GM12878 (cell line): ENCODE results near the gene KIF11. TPM values are rescaled to one million over a fixed set of nuclear protein-coding genes. Genes with fewer than 3 reads are reported as not detected.

Experiments
- ATAC-seq: fragments of 200-7000 bp; cut with Tn5 transposase; 3 replicates; pipeline ENCODE4 v1.9.1; 2020; ENCODE audit warnings: mild to moderate bottlenecking, moderate library complexity
- BruUV-seq: library from RNA; stranded (reverse); fragments of 400-500 nt; replicated peaks from 2 replicates; lab custom pipeline; 2021; lab: Mats Ljungman, UMichigan
- CTCF ChIA-PET: fragments of 300-600 bp; sonication (Branson Sonifier 250); formaldehyde crosslinking; extraction: SDS; loops from one replicate; lab custom pipeline; 2021; ENCODE audit warnings: inconsistent platforms; lab: Yijun Ruan, JAX
- POLR2A ChIA-PET: fragments of 350-600 bp; formaldehyde crosslinking; extraction: SDS; loops from one replicate; lab custom pipeline; 2021; ENCODE audit warnings: inconsistent platforms; lab: Charles Lee
- RAD21 ChIA-PET: fragments of 300-600 bp; sonication (Branson Sonifier 250); formaldehyde crosslinking; loops from one replicate; lab custom pipeline; 2023; ENCODE audit warnings: antibody characterized with exemption; ENCODE audit not compliant: unreplicated experiment; lab: Charles Lee
- SMC1A ChIA-PET: fragments of 300-600 bp; sonication (Branson Sonifier 250); formaldehyde crosslinking; loops from one replicate; lab custom pipeline; 2023; ENCODE audit not compliant: unreplicated experiment, uncharacterized antibody; lab: Charles Lee
- DNase-seq: peaks from one replicate; pipeline ENCODE4 v3.0.0-alpha.2; 2011; ENCODE audit warnings: low read depth, low spot score
- FAIRE-seq: peaks from 3 replicates; lab custom pipeline; 2011; peaks lifted over from hg19 to GRCh38; lab: Jason Lieb, UNC
- H2AFZ ChIP-seq: 2 replicates; pipeline ENCODE4 v1.6.0; 2011; ENCODE audit warnings: low read depth, low read length, control low read depth; ENCODE audit not compliant: control insufficient read depth
- H3K27ac ChIP-seq: 2 replicates; pipeline ENCODE4 v1.5.1; 2011; ENCODE audit warnings: control low read depth; ENCODE audit not compliant: control insufficient read depth, insufficient read depth
- H3K27me3 ChIP-seq, 2 experiments: replicated peaks in 1 of 2; 2 replicates each; pipeline versions ENCODE4 v1.6.0 to v1.6.1; 2011; ENCODE audit warnings: low read length in 1 of 2; ENCODE audit not compliant: control insufficient read depth in 2 of 2, insufficient read depth in 2 of 2
- H3K36me3 ChIP-seq, 2 experiments: 2 replicates each; pipeline ENCODE4 v1.5.1; 2011; ENCODE audit warnings: low read length in 1 of 2; ENCODE audit not compliant: control insufficient read depth in 2 of 2, insufficient read depth in 2 of 2
- H3K4me1 ChIP-seq: 2 replicates; pipeline ENCODE4 v1.6.1; 2011; ENCODE audit warnings: mild to moderate bottlenecking, low read length, moderate library complexity, mixed read lengths; ENCODE audit not compliant: control insufficient read depth, insufficient read depth
- H3K4me2 ChIP-seq: 2 replicates; pipeline ENCODE4 v1.6.0; 2011; ENCODE audit warnings: control low read depth; ENCODE audit not compliant: control insufficient read depth, insufficient read depth
- H3K4me3 ChIP-seq: fragments of 200-600 bp; sonication (generic); 2 replicates; pipeline ENCODE4 v1.5.1; 2016
- H3K79me2 ChIP-seq: 2 replicates; pipeline ENCODE4 v1.6.0; 2011; ENCODE audit warnings: low read length; ENCODE audit not compliant: control insufficient read depth, insufficient read depth
- H3K9ac ChIP-seq: 2 replicates; pipeline ENCODE4 v1.8.0; 2011; ENCODE audit warnings: low read length, control low read depth, mixed read lengths; ENCODE audit not compliant: control insufficient read depth, insufficient read depth
- H3K9me3 ChIP-seq: replicated peaks from 3 replicates; pipeline ENCODE4 v1.5.1; 2011; ENCODE audit warnings: mild to moderate bottlenecking, low read length; ENCODE audit not compliant: control insufficient read depth, insufficient read depth
- H4K20me1 ChIP-seq: 2 replicates; pipeline ENCODE4 v1.6.0; 2011; ENCODE audit not compliant: control insufficient read depth, insufficient read depth
- DPF2 ChIP-seq: fragments of 450-650 bp; IDR thresholded peaks from 2 replicates; pipeline ENCODE4 v1.6.1; 2017; ENCODE audit warnings: mild to moderate bottlenecking
- ETV6 ChIP-seq, 2 experiments: fragments of 450-650 bp in 1 of 2; IDR thresholded peaks in 1 of 2; conservative IDR thresholded peaks in 1 of 2; 2 replicates each; pipeline ENCODE4 v1.6.1; 2014; ENCODE audit warnings: antibody characterized with exemption in 1 of 2, borderline replicate concordance in 1 of 2, low read depth in 1 of 2, mild to moderate bottlenecking in 1 of 2, moderate library complexity in 1 of 2
- HDAC2 ChIP-seq: fragments of 200-600 bp; sonication (generic); IDR thresholded peaks from 2 replicates; pipeline ENCODE4 v1.6.1; 2017
- NFIC ChIP-seq: IDR thresholded peaks from 2 replicates; pipeline ENCODE4 v1.6.1; 2012; ENCODE audit warnings: low read depth, mild to moderate bottlenecking, inconsistent platforms, low read length, moderate library complexity
- NFXL1 ChIP-seq: fragments of 450-650 bp; IDR thresholded peaks from 2 replicates; pipeline ENCODE4 v1.6.1; 2017; ENCODE audit warnings: antibody characterized with exemption, mild to moderate bottlenecking, borderline replicate concordance
- NR2C2 ChIP-seq: IDR thresholded peaks from 2 replicates; pipeline ENCODE4 v1.6.1; 2011; ENCODE audit warnings: borderline replicate concordance, low read depth; ENCODE audit not compliant: control insufficient read depth, insufficient read length
- POLR2AphosphoS2 ChIP-seq: IDR thresholded peaks from 2 replicates; pipeline ENCODE4 v1.6.1; 2011; ENCODE audit warnings: low read depth, mild to moderate bottlenecking, low read length, improper control_type of control experiment, moderate library complexity
- SMC3 ChIP-seq: IDR thresholded peaks from 2 replicates; pipeline ENCODE4 v1.6.1; 2011; ENCODE audit warnings: low read length, improper control_type of control experiment, borderline replicate concordance
- SP1 ChIP-seq: IDR thresholded peaks from one replicate; pipeline ENCODE4 v1.6.1; 2011; ENCODE audit warnings: low read depth, low read length
- STAT1 ChIP-seq: fragments of 450-650 bp; conservative IDR thresholded peaks from 2 replicates; pipeline ENCODE4 v1.6.1; 2014; ENCODE audit warnings: antibody characterized with exemption, mild to moderate bottlenecking
- ZNF274 ChIP-seq: IDR thresholded peaks from one replicate; pipeline ENCODE4 v1.8.0; 2011; ENCODE audit not compliant: insufficient read length, insufficient read depth
- WGBS: methylation state at CpG from one replicate; pipeline ENCODE4 v1.1.6; 2016; ENCODE audit warnings: low lambda C conversion rate; ENCODE audit not compliant: insufficient replicate concordance, insufficient coverage; ENCODE audit errors: missing lambda C conversion rate; 5-methylcytosine and 5-hydroxymethylcytosine counted together
- in situ Hi-C: fragments of 300-500 bp; cut with MboI; formaldehyde crosslinking; loops from 9 replicates; pipeline ENCODE4 v1.14.3; 2018; ENCODE audit warnings: mixed read lengths
- intact Hi-C: fragments of 100-400 bp; cut with micrococcal nuclease; formaldehyde crosslinking; loops from one replicate; pipeline ENCODE4 v1.14.2; 2022; ENCODE audit not compliant: unreplicated experiment
- polyA plus RNA-seq, 11 experiments: library from polyadenylated mRNA; depleted of rRNA in 4 of 11; unstranded in 6 of 11; stranded (reverse) in 5 of 11; fragments of >200 nt; fragmentation: Nextera tagmentation in 4 of 11; fragmentation: Illumina TruSeq in 1 of 11; extraction: Ambion mirVana in 4 of 11; extraction: Trizol in 1 of 11; gene quantifications; 1 replicate in 1 of 11; 2 replicates in 10 of 11; pipeline versions ENCODE4 v1.2.1 to v1.2.3, GENCODE V29; 2011 to 2016; ENCODE audit warnings: inconsistent platforms in 2 of 11, missing spikeins in 2 of 11, low read depth in 1 of 11
- total RNA-seq, 4 experiments: library from RNA; depleted of rRNA in 3 of 4; stranded (reverse); fragments of >200 nt in 3 of 4; fragmentation: Illumina TruSeq in 1 of 4; extraction: Trizol in 1 of 4; gene quantifications; 2 replicates each; pipeline versions ENCODE4 v1.2.1 to v1.2.3, GENCODE V29; 2013 to 2021
- TF ChIP-seq, protein P1 (sequence below): fragments of 450-650 bp; IDR thresholded peaks from 2 replicates; pipeline ENCODE4 v1.6.1; 2017; ENCODE audit warnings: mild to moderate bottlenecking, low read depth, inconsistent platforms; ENCODE audit not compliant: poor library complexity, severe bottlenecking
- TF ChIP-seq, protein P2 (sequence below): IDR thresholded peaks from 2 replicates; pipeline ENCODE4 v1.6.1; 2012; ENCODE audit warnings: mild to moderate bottlenecking, low read depth, low read length
- TF ChIP-seq, protein P3 (sequence below): IDR thresholded peaks from 2 replicates; pipeline ENCODE4 v1.6.1; 2011; ENCODE audit warnings: low read depth, mild to moderate bottlenecking, low read length, moderate library complexity, borderline replicate concordance; ENCODE audit errors: extremely low read depth

KIF11 gene
- total and polyA plus RNA-seq, 10 of the 15 experiments (the other 5 are each of a cell fraction or from before 2014, with no cell fraction given) = 14.1 to 79.8 (median 41.9) TPM

DNA sequence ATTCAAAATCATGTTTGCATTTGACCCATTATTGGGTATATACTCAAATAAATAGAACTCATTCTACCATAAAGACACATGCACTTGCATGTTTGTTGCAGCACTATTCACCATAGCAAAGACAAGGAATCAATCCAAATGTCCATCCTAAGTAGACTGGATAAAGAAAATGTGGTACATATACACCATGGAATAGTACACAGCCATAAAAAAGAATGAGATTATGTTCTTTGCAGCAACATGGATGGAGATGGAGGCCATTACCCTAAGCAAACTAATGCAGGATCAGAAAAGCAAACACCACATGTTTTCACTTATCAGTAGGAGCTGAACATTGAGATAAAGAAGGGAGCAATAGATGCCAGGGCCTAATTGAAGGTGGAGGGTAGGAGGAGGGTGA is 84.8 kb downstream of the KIF11 start (continued):
- TF ChIP-seq NFXL1 (no peak), SP1 (no peak)
- TF ChIP-seq, protein P1, sequence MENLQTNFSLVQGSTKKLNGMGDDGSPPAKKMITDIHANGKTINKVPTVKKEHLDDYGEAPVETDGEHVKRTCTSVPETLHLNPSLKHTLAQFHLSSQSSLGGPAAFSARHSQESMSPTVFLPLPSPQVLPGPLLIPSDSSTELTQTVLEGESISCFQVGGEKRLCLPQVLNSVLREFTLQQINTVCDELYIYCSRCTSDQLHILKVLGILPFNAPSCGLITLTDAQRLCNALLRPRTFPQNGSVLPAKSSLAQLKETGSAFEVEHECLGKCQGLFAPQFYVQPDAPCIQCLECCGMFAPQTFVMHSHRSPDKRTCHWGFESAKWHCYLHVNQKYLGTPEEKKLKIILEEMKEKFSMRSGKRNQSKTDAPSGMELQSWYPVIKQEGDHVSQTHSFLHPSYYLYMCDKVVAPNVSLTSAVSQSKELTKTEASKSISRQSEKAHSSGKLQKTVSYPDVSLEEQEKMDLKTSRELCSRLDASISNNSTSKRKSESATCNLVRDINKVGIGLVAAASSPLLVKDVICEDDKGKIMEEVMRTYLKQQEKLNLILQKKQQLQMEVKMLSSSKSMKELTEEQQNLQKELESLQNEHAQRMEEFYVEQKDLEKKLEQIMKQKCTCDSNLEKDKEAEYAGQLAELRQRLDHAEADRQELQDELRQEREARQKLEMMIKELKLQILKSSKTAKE = no peak

DNA sequence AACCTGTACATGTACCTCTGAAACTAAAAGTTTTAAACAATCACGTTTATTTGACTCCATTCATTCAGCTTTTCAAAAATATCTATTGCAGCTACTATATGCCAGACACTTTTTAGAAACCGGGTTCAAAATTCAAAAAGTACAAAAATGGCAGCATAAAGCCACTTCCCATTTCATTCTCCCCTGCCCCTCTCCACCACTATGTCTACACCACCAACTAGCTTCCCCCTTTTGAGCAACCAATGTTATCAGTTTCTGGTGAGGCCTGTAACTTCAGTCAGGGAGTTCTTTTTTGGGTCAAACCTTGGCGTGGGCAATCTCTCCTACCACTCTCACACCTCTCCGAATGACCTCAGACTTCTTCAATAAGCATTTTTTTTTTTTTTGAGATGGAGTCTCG is 85.3 kb downstream of the KIF11 start:
- Histone ChIP-seq H2AFZ (no peak overlapping the region), H3K4me2 (no peak overlapping the region), H3K79me2 (no peaks in the 10 kb centered on the region), H4K20me1 (no peaks in the 10 kb centered on the region), H3K9ac (no peak overlapping the region), H3K27me3 (no peaks in the 10 kb centered on the region), H3K27ac (no peak overlapping the region), H3K4me1 (no peaks in the 10 kb centered on the region), H3K36me3 (no peaks in the 10 kb centered on the region), H3K4me3 (no peak overlapping the region), H3K9me3 (no peaks in the 10 kb centered on the region; the same call in 2 of the 3 replicates)
- ChIA-PET CTCF (interaction anchor here (1.0 kb wide), 1 partner anchor 165 kb away, joined by 3 read pairs; no protein-coding TSS in a partner anchor), SMC1A (interaction anchor here (0.6 kb wide), 1 partner anchor 268 kb away, joined by 3 read pairs; no protein-coding TSS in a partner anchor), POLR2A (interaction anchor here (0.7 kb wide), 2 partner anchors 366 to 705 kb away, joined by 3 read pairs; no protein-coding TSS in a partner anchor), RAD21 (no interaction called here)
- no peak for ATAC-seq
- 41% methylated on average over 5 of the region's 5 CpGs for WGBS
- DNase-seq = no peak
- FAIRE-seq = no peak
- intact Hi-C loops = no loop called here
- in situ Hi-C loops = no loop called here
- no TSS peak for BruUV-seq
- TF ChIP-seq ZNF274 = no peak
- no peak for TF ChIP-seq POLR2AphosphoS2
- TF ChIP-seq SMC3 = no peak
- TF ChIP-seq NR2C2 = no peak
- TF ChIP-seq, protein P2, sequence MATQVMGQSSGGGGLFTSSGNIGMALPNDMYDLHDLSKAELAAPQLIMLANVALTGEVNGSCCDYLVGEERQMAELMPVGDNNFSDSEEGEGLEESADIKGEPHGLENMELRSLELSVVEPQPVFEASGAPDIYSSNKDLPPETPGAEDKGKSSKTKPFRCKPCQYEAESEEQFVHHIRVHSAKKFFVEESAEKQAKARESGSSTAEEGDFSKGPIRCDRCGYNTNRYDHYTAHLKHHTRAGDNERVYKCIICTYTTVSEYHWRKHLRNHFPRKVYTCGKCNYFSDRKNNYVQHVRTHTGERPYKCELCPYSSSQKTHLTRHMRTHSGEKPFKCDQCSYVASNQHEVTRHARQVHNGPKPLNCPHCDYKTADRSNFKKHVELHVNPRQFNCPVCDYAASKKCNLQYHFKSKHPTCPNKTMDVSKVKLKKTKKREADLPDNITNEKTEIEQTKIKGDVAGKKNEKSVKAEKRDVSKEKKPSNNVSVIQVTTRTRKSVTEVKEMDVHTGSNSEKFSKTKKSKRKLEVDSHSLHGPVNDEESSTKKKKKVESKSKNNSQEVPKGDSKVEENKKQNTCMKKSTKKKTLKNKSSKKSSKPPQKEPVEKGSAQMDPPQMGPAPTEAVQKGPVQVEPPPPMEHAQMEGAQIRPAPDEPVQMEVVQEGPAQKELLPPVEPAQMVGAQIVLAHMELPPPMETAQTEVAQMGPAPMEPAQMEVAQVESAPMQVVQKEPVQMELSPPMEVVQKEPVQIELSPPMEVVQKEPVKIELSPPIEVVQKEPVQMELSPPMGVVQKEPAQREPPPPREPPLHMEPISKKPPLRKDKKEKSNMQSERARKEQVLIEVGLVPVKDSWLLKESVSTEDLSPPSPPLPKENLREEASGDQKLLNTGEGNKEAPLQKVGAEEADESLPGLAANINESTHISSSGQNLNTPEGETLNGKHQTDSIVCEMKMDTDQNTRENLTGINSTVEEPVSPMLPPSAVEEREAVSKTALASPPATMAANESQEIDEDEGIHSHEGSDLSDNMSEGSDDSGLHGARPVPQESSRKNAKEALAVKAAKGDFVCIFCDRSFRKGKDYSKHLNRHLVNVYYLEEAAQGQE = no peak
- no peak for TF ChIP-seq ETV6 (conservative IDR thresholded peaks at IDR 0.05 in 1 of 2, IDR thresholded peaks at IDR 0.05 in 1 of 2; ENCODE audit: borderline replicate concordance in 1 of 2, low read depth in 1 of 2)
- no peak for TF ChIP-seq DPF2
- no peak for TF ChIP-seq STAT1
- no peak for TF ChIP-seq NFIC
- TF ChIP-seq, protein P3, sequence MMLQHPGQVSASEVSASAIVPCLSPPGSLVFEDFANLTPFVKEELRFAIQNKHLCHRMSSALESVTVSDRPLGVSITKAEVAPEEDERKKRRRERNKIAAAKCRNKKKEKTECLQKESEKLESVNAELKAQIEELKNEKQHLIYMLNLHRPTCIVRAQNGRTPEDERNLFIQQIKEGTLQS = no peak
- no peak for TF ChIP-seq HDAC2
